Muscle of back (tissue), 13 donors: Measurements from ENCODE around the gene EED. TPM values are rescaled to one million over a fixed set of nuclear protein-coding genes. Genes with fewer than 3 reads are reported as not detected.

ENCODE experiments used
- DNase-seq, 3 donors: peaks; one replicate each; pipeline versions ENCODE4 v3.0.0 to v3.0.0-alpha.2; 2013
- long read RNA-seq, 9 donors: transcript quantifications; one replicate each; lab custom pipeline, GENCODE V29; 2026
- polyA plus RNA-seq, 10 donors: library from polyadenylated mRNA; unstranded; fragments of 120-200 nt; gene quantifications; one replicate each; pipeline ENCODE4 v1.2.1, GENCODE V29; 2013; ENCODE audit not compliant: insufficient read length in 10 of 10

The EED gene
- 10 to 100 TPM; 16.4 to 24.7 (median 21.7) TPM for polyA plus RNA-seq
- long read RNA-seq, donor 1, partial matches to known transcripts: 7 of 14 reads
- long read RNA-seq, donor 1, other reads (novel, unspliced or antisense): 0 of 14 reads
- long read RNA-seq, donor 2, partial matches to known transcripts: 8 of 10 reads
- long read RNA-seq, donor 2, other reads (novel, unspliced or antisense): 0 of 10 reads
- long read RNA-seq, donor 3: 0 reads
- long read RNA-seq, donor 4, partial matches to known transcripts: 5 of 10 reads
- long read RNA-seq, donor 4, other reads (novel, unspliced or antisense): 0 of 10 reads
- long read RNA-seq, donor 5, partial matches to known transcripts: 6 of 8 reads
- long read RNA-seq, donor 5, other reads (novel, unspliced or antisense): 0 of 8 reads
- long read RNA-seq, donor 6, partial matches to known transcripts: 0 of 4 reads
- long read RNA-seq, donor 6, other reads (novel, unspliced or antisense): 0 of 4 reads
- long read RNA-seq, donor 7, partial matches to known transcripts: 0 of 3 reads
- long read RNA-seq, donor 7, other reads (novel, unspliced or antisense): 0 of 3 reads
- long read RNA-seq, donor 8, partial matches to known transcripts: 11 of 15 reads
- long read RNA-seq, donor 8, other reads (novel, unspliced or antisense): 0 of 15 reads
- long read RNA-seq, donor 9, partial matches to known transcripts: 0 of 1 reads
- long read RNA-seq, donor 9, other reads (novel, unspliced or antisense): 0 of 1 reads

DNA sequence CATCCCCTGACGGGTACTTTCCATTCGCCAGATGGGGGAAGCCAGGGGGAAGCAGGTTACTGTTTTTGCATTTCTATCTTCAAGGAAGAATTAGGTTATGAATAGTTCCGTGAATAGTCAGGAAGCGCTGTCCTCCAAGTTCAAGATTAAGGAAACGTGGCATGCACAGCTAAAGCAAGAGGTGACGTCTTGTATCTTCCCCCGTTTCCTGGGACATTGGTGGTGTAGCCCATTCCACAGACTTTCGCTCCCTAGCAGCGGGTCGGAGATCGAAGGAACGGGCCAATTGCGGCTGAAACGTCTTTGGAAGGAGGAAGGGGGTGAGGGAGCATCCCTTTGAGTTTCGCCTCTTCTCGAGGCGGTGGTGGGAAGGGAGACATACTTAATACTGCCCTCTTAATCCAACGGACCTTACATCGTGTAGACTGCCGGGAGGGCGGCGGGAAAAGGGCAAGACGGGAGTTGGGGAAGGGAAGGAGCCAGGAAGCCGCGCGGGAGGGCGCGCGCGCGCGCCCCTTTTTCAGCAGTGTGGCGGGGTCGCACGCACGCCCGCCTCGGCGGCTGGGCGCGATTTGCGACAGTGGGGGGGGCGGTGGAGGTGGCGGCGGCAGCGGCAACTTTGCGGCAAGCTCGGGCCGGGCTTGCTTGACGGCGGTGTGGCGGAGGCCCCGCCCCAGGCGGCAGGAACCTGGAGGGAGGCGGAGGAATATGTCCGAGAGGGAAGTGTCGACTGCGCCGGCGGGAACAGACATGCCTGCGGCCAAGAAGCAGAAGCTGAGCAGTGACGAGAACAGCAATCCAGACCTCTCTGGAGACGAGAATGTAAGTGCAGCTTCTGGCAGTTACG lies at the start of gene EED:
EED (plus strand) TSS at position 232 of the 847 bp plus-strand sequence; CDS start at position 709, 477 bp downstream.
- DNase-seq: peak; percentile 96 to 99 (median 96)

- no peak for DNase-seq
Observed at GRCh38 chr11:86194998-86195397, 49.6 kb upstream of the EED start.

GRCh38 chr11:86196085-86196696 lies 48.4 kb upstream of the EED start:
- no peak for DNase-seq

DNA sequence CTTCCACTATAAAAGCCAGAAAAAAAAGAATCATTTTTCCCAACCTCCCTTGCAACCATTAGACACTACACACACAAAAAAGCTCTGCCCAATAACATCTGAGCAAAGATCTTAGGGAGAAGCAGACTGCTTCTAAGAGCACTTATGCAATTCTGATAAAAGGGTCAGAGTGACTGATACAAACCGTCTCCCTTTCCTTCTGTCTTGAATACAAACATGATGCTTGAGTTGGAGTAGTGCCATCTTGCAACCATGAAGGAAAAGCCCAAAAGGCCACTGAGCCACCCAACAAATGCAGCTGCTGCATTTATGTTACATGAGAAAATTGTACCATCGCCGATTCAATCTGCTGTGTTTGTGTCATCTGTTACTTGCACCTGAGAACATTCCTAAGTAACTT lies 47.6 kb upstream of the EED start:
- no peak for DNase-seq

- no peak for DNase-seq
Observed at GRCh38 chr11:86197448-86197847, 47.1 kb upstream of the EED start.

DNA sequence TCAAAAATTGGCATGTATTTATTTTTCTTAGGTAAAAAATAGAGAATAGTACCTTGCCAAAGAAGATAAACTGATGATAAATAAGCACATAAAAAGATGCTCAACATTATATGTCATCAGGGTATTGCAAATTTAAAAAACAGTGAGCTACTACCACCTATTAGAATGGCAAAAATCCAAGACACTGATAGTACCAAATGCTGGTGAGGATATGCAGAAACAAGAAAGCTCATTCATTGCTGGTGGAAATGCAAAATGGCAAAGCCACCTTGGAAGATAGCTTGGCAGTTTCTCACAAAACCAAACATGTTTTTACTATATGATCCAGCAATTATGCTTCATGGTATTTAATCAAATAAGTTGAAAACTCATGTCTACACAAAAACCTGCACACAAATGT lies 46.4 kb upstream of the EED start:
- DNase-seq: no peak

- no peak for DNase-seq
Observed at GRCh38 chr11:86199354-86199753, 45.2 kb upstream of the EED start.

DNA sequence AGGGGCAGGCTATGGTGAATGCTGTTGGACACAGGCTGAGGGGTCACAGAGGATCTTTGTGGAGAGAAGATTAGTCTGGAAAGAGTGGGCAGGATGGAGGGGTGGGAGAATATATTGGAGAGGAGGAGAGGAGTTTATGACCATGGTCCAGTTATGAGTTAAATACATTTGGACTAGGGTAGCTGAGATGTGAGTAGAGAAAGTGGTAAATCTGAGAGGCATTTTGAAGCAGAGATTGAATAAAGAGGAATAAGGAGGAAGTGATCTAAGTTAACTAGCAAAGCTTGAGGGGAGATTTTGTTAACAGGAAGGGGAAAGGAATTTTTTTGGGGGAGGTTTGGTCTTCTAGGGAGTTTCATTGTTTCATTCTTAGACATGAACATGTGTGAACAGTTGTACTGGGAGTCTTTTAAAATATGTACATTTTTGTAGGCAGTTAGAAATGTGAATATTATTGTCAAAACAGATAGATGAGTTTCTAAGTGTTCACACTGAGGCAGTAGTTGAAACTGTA lies 43.1 kb upstream of the EED start:
- no peak for DNase-seq

DNA sequence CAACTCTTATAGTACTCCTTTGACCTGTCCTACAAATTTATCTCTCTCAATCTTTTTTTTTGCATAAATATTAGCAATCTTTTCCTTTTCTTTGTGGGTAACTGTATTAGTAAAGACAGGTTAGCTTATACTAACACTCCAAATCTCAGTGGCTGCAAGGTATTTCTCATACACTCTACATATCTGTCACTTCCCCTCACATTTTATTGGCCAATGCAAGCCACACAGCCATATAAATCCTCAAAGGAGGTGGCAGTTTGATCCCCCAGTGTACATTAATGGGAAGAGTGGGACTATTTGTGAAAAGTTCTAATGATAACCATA lies 42.6 kb upstream of the EED start:
- DNase-seq: no peak

- no peak for DNase-seq
Observed at GRCh38 chr11:86204356-86204755, 40.2 kb upstream of the EED start.

DNA sequence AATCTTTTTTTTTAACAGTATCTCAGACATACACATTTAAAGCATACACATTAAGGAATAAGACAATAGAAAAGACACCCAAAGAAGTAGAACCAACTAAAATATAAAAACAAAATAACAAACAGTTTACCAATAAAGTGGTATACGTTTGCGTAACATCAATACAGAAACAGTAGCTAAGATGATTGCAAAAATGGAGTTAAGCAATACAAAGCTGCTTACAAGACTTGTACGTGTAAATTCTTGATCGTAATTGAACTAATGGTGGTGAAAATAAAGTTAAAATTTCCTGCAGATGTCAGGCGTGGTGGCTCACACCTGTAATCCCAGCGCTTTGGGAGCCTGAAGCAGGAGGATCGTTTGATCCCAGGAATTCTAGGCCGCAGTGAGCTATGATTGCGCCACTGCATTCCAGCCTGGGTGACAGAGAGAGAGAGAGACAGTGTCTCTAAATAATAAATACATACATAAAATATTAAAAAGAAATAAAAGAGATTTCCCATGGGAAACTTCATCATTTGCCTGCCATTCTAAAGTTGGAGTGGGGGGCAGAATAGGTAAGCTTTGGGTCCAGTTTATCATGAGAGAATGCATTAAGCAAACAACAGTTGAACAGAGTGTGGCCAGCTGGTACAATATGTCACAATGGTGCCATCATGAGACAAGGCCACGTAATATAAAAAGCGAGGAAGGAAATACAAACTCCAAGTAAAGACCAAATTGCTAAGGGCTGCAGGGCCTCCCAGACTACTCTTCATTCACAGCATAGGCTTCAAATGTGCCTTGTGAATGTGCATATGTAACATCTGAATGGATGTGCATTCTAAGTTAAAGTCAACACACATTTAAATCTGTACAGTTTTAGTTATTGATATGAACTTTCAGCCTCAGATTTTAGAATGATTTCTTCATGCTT lies 38.9 kb upstream of the EED start:
- no peak for DNase-seq

GRCh38 chr11:86206337-86206695 lies 38.2 kb upstream of the EED start:
- no peak for DNase-seq

- DNase-seq: no peak
Observed at GRCh38 chr11:86207413-86207812, 37.1 kb upstream of the EED start.

DNA sequence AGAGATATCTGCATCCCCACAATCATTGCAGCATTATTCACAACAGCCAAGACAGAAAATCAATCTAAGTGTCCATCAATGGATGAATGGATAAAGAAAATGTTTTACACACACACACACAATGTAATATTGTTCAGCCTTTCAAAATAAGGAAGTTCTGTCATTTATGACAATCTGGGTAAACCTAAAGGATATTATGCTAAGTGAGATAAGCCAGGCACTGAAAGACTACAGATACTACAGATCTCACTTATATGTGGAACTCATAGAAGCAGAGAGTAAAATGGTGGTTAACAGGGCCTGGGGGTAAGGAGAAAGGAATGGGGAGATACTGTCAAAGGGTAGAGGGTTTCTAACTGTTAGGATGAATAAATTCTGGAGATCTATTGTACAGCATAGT lies 36.0 kb upstream of the EED start:
- no peak for DNase-seq

GRCh38 chr11:86209806-86210657 lies 34.5 kb upstream of the EED start:
- DNase-seq: no peak

- no peak for DNase-seq
Observed at GRCh38 chr11:86210898-86211297, 33.7 kb upstream of the EED start.

GRCh38 chr11:86211619-86212018 lies 32.9 kb upstream of the EED start:
- no peak for DNase-seq

DNA sequence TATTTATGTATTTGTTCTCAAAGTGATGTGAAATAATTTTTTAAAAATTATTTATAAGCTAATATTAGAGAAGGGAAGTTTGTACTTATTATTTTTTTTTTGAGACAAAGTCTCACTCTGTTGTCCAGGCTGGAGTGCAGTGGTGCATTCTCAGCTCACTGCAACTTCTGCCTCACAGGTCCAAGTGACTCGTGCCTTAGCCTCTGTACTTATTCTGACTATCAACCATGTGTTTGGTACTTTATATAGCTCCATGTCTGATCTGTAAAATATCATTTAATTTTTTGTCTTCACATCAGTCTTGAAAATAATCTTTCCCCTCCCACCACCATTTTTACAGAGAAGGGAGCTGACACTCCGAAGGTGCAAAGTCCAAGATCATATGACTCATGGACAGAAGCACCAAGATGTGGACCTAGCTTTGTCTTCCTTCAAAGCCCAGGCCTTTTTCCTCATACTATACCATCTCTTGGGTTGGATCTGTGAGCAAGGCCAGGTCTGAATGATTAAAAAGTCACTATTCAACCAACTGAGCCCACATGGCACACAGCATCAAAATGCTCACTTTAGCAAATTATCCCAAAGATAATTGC lies 32.4 kb upstream of the EED start:
- DNase-seq: no peak

- no peak for DNase-seq
Observed at GRCh38 chr11:86214710-86215109, 29.8 kb upstream of the EED start.
